Astrocyte (in vitro differentiated cells and primary cell): ENCODE results near the gene BLTP3B. TPM values are rescaled to one million over a fixed set of nuclear protein-coding genes. Genes with fewer than 3 reads are reported as not detected.

Source experiments
- DNase-seq: peaks from one replicate; pipeline ENCODE4 v3.0.0-alpha.2; 2010; ENCODE audit warnings: low read depth
- FAIRE-seq: peaks from 2 replicates; lab custom pipeline; 2011; peaks lifted over from hg19 to GRCh38; lab: Jason Lieb, UNC
- H2AFZ ChIP-seq: 2 replicates; pipeline ENCODE4 v1.6.0; 2012; ENCODE audit warnings: low read depth, low read length, inconsistent platforms
- H3K27ac ChIP-seq: 2 replicates; pipeline ENCODE4 v1.5.1; 2011; ENCODE audit warnings: low read depth, low read length, inconsistent platforms
- H3K27me3 ChIP-seq: 2 replicates; pipeline ENCODE4 v1.6.0; 2011; ENCODE audit warnings: low read length, inconsistent platforms; ENCODE audit not compliant: insufficient read depth
- H3K36me3 ChIP-seq: 2 replicates; pipeline ENCODE4 v1.5.1; 2011; ENCODE audit warnings: low read length, inconsistent platforms; ENCODE audit not compliant: insufficient read depth
- H3K4me1 ChIP-seq: 2 replicates; pipeline ENCODE4 v1.5.1; 2011; ENCODE audit warnings: low read length, inconsistent platforms; ENCODE audit not compliant: insufficient read depth
- H3K4me2 ChIP-seq: 2 replicates; pipeline ENCODE4 v1.6.0; 2012; ENCODE audit warnings: low read length, inconsistent platforms
- H3K4me3 ChIP-seq: 2 replicates; pipeline ENCODE4 v1.5.1; 2011; ENCODE audit warnings: low read depth, mild to moderate bottlenecking, low read length, inconsistent platforms; ENCODE audit not compliant: insufficient read depth
- H3K79me2 ChIP-seq: 2 replicates; pipeline ENCODE4 v1.6.0; 2012; ENCODE audit warnings: mild to moderate bottlenecking, low read length, inconsistent platforms; ENCODE audit not compliant: insufficient read depth
- H3K9ac ChIP-seq: 2 replicates; pipeline ENCODE4 v1.6.0; 2012; ENCODE audit warnings: mild to moderate bottlenecking, low read length, inconsistent platforms
- H3K9me3 ChIP-seq: 2 replicates; pipeline ENCODE4 v1.5.1; 2012; ENCODE audit warnings: low read depth, mild to moderate bottlenecking, low read length, inconsistent platforms; ENCODE audit not compliant: insufficient read depth
- H4K20me1 ChIP-seq: 2 replicates; pipeline ENCODE4 v1.6.0; 2012; ENCODE audit warnings: low read length, inconsistent platforms; ENCODE audit not compliant: insufficient read depth
- H3K27ac Mint-ChIP-seq: one replicate; pipeline ENCODE4 v1.8.0; 2021; ENCODE audit warnings: mild to moderate bottlenecking, mixed read lengths; ENCODE audit not compliant: unreplicated experiment
- H3K27me3 Mint-ChIP-seq: one replicate; pipeline ENCODE4 v1.8.0; 2021; ENCODE audit warnings: low read depth, mixed read lengths; ENCODE audit not compliant: unreplicated experiment
- H3K36me3 Mint-ChIP-seq: one replicate; pipeline ENCODE4 v1.8.0; 2021; ENCODE audit warnings: low read depth, mixed read lengths; ENCODE audit not compliant: unreplicated experiment
- H3K4me1 Mint-ChIP-seq: one replicate; pipeline ENCODE4 v1.8.0; 2021; ENCODE audit warnings: low read depth, mixed read lengths; ENCODE audit not compliant: unreplicated experiment
- H3K4me3 Mint-ChIP-seq: one replicate; pipeline ENCODE4 v1.8.0; 2021; ENCODE audit warnings: mild to moderate bottlenecking, moderate library complexity, mixed read lengths; ENCODE audit not compliant: unreplicated experiment
- H3K9me3 Mint-ChIP-seq: one replicate; pipeline ENCODE4 v1.8.0; 2021; ENCODE audit warnings: mild to moderate bottlenecking, mixed read lengths; ENCODE audit not compliant: unreplicated experiment
- EZH2 ChIP-seq: IDR thresholded peaks from 2 replicates; pipeline ENCODE4 v1.6.1; 2012; ENCODE audit warnings: mild to moderate bottlenecking, low read length, inconsistent platforms; ENCODE audit not compliant: insufficient read depth
- microRNA-seq: library from miRNA; unstranded; fragments of <30 nt; microRNA quantifications from one replicate; pipeline ENCODE4 v1.2.0, GENCODE V29; 2020
- total RNA-seq: library from RNA; stranded (reverse); gene quantifications from 2 replicates; pipeline ENCODE4 v1.2.1, GENCODE V29; 2021
- TF ChIP-seq, protein P1 (sequence below): IDR thresholded peaks from 2 replicates; pipeline ENCODE4 v1.5.1; 2011; ENCODE audit warnings: low read depth, mild to moderate bottlenecking, inconsistent platforms, low read length, moderate library complexity; ENCODE audit not compliant: insufficient read depth

Gene BLTP3B
- total RNA-seq, 1 donor from 2014 or later = 13.3 TPM

DNA sequence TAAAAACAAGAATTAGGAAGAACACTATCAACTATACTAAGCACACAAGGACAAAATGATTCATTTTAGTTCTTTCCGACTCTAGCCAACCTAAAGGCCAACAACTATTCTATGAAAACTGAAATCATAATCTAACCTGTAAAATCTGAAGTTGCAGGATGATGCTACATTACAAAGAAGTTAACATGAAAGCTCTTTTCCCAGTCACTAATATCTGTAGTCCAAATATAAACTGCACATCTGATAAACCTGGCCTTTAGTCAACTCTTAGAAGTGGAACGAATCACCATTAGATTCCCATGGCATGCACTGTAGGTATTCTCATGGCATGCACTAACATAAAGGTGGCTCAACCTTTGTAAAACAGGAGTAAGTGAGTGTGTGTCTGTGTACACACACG lies 41.7 kb downstream of the BLTP3B start:
- no peak overlapping the region for H3K9ac ChIP-seq
- no peaks in the 10 kb centered on the region for H3K27me3 ChIP-seq
- FAIRE-seq (no peak), DNase-seq (no peak)
- Mint-ChIP-seq H3K4me3 (no peak overlapping the region), H3K9me3 (no peaks in the 10 kb centered on the region), H3K27ac (no peak overlapping the region), H3K27me3 (no peaks in the 10 kb centered on the region), H3K36me3 (no peaks in the 10 kb centered on the region), H3K4me1 (no peaks in the 10 kb centered on the region)
- H4K20me1 ChIP-seq = peaks cover 2% of the 10 kb centered on the region
- H3K4me2 ChIP-seq = no peak overlapping the region
- no peaks in the 10 kb centered on the region for H3K4me1 ChIP-seq
- TF ChIP-seq, protein P1, sequence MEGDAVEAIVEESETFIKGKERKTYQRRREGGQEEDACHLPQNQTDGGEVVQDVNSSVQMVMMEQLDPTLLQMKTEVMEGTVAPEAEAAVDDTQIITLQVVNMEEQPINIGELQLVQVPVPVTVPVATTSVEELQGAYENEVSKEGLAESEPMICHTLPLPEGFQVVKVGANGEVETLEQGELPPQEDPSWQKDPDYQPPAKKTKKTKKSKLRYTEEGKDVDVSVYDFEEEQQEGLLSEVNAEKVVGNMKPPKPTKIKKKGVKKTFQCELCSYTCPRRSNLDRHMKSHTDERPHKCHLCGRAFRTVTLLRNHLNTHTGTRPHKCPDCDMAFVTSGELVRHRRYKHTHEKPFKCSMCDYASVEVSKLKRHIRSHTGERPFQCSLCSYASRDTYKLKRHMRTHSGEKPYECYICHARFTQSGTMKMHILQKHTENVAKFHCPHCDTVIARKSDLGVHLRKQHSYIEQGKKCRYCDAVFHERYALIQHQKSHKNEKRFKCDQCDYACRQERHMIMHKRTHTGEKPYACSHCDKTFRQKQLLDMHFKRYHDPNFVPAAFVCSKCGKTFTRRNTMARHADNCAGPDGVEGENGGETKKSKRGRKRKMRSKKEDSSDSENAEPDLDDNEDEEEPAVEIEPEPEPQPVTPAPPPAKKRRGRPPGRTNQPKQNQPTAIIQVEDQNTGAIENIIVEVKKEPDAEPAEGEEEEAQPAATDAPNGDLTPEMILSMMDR = no peak
- TF ChIP-seq EZH2 = no peak
- H3K9me3 ChIP-seq = no peaks in the 10 kb centered on the region
- no peaks in the 10 kb centered on the region for H3K36me3 ChIP-seq
- H2AFZ ChIP-seq = no peak overlapping the region
- no peak overlapping the region for H3K4me3 ChIP-seq
- peaks cover 10% of the 10 kb centered on the region for H3K79me2 ChIP-seq
- H3K27ac ChIP-seq = no peak overlapping the region

Small RNA genes within 50 kb of the gene (microRNA-seq; reads per million reads assigned to microRNA genes)
- not detected for gene MIR1827

Other genes starting within 250 kb of the BLTP3B start
- gene ANKS1B, start 157.9 kb downstream of the BLTP3B start, total RNA-seq = 2.4 and 3.0 TPM in 2 replicates
- gene ACTR6, start 57.9 kb upstream of the BLTP3B start, total RNA-seq = 23.9 and 26.6 TPM in 2 replicates
- gene DEPDC4, start 124.2 kb upstream of the BLTP3B start, total RNA-seq = 1.3 and 1.7 TPM in 2 replicates
- gene SCYL2, start 124.3 kb upstream of the BLTP3B start, total RNA-seq = 56.2 and 68.7 TPM in 2 replicates
- gene SLC17A8, start 214.2 kb upstream of the BLTP3B start, total RNA-seq = not detected in 2 replicates